HG03095 (cell line): ENCODE results near the gene CDC5L.

Experiments
- ATAC-seq: cut with Tn5 transposase; IDR thresholded peaks from one replicate; pipeline ENCODE4 v1.9.1; 2021; ENCODE audit warnings: moderate library complexity; ENCODE audit not compliant: unreplicated experiment

CDC5L gene

DNA sequence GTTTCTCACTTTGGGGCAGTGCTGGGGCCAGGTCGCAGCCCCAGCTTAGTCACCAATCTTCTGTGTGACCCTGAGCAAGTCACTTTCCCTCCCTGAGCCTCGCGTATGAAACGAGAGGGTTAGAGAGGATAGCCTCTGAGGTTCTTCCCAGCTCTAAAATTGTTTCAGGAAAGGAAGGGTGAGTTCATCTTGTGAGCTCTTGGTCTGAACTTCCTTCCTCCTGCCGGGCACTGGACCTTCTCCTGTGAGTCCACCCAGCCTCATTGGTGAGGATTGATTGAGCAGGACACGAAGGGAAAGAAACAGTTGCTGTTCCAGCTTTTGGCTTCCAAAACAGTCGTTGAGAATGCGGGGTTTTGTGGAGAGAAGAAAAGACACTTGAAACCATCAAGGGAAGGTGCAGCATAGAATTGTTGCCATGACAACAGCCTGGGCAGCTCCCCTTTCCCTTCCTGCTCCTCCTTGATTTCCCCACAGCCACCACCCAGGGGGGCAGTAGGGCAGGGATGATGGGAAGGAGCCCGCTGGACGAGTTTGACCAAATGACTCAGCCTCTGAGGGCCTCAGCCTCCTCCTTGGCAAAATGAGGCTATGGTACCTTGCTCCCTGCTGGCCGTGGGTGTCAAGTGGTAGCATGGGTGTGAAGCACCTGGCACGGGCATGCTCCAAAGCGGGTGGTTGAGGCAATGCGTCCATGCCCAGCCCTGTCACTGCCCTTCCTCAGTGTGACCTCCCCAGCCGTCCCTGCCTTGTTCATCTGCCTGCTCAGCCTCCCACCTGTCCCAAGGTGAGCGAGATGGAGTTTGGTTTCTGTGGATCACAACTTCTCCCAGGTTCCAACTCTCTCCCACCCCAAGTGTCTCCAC lies 107.8 kb downstream of the CDC5L start:
- ATAC-seq: no peak

DNA sequence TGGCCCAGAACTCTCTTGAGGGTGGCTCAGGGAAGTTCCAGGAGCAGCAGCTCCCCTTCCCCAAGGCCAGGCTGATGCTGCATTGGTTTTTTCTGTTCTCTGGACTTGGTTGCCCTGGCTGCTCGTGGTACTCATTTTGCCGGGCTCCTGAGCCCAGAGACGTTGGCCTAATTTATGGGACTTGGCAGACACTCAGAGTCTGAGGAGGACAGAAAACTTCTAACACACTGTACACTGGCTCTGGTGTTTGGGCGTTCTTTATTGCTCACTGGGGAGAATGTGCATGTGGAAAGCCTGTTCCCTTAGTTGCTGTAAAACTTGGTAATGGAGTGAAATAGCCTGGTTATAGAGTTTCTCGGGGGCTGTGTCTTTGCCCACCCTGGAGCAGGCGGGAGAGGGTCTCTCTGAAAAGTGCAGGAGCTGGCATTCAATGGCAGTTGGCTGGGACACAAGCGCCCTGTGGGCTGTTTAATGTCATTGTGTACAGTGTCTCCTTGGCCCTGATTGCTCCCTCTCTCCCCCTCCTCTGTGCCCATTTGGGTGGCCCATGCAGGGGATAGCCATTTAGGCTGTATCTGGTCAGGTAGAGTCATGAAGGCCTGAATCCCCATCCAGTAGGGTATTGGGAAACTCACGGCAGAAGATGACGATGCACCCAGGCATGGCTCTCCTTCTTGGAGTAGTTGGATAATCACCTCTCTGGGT lies 109.3 kb downstream of the CDC5L start:
- ATAC-seq: no peak

DNA sequence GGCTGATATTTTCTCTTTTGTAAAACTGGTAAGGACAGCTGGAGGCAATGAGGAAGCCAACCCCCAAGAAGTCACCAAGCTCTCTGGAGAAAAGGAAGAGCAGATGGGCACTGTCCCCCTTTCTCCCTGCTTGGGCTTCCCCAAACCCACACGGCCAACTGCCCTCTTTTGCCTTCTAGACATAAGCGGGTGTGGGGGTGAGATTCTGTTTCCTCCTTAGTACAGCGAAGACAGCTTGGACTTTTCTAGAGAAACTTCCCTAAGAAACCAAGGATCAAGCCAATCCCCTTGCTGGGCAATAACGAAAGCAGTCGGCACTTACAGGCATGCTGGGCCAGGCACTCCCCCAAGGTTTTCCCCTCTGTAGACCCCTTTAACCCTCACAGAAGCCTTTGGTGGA lies 110.3 kb downstream of the CDC5L start:
- ATAC-seq: no peak

DNA sequence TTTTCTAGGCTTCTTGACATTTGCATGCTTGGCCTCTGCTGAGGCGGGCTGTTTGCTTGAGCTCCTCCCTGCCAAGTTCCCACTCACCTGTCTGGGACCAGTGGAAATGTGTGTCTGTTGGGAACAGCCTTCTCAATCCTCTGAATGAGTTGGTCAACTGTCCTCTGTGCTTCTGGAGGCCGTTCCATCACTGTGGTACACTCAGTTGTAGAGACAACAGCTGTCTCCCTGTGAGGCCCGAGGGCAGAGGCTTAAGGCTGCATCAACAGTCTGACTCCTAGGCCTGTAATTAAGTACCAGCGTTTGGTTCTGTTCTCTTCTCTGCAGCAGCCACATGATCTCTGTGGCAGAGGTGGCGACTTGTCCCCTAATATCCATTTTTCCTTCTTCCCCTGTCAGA lies 110.9 kb downstream of the CDC5L start:
- no peak for ATAC-seq

DNA sequence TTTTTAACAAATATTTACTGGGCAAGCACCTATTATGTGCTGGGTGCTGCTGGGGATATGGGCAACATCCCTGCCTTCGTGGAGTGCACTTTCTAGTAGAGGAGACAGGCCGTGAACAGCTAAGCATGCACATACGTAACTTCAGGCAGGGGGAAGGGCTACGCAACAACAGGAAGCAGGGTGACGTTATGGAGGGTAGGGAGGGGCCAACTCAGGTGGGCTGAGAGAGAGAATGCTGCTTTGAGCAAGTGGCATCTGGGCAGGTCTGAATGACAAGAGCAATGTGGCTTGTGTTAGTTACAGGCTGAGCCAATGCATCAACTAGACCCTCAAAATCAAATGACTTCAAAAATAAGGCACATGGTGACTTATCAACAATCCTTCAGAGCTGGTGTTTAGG lies 112.1 kb downstream of the CDC5L start:
- ATAC-seq: no peak
